Loucy (cell line): ENCODE results near the gene KCTD18.

ENCODE experiments used
- EZH2phosphoT487 ChIP-seq: fragments of 200-600 bp; IDR thresholded peaks from 2 replicates; pipeline ENCODE4 v1.6.1; 2018; ENCODE audit warnings: antibody characterized with exemption, mild to moderate bottlenecking, moderate library complexity, borderline replicate concordance
- TF ChIP-seq, protein P1 (sequence below): fragments of 200-600 bp; sonication (generic); conservative IDR thresholded peaks from 2 replicates; pipeline ENCODE4 v1.5.1; 2014; ENCODE audit warnings: mild to moderate bottlenecking, antibody characterized with exemption, low read length

DNA sequence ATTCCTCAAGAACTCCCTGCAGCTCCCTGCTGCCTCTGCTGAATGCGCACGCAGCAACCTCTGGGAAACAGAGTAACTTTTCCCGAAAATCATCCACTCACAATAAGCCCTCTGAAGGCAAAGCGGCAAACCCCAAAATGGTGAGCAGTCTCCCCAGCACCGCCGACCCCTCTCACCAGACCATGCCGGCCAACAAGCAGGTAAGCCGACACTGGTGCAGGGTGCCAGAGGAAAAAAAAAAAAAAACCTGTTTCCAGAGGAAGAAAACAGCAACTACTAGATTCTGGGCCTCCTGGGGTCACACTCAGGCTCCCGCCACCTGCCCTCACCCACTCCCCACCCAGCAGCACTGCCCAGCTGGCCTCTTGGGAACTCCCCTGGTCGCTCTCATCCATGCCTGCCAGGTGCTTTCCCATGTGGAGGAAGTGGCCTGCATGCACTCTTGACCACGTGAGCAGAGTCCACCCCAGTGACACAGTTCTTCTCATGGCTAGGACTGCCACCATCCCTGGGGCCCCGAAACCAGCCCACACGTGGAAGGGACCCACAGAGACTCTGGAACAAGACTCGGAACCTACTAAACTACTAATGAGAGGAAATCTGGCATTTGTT lies 36.9 kb downstream of the KCTD18 start:
- TF ChIP-seq, protein P1, sequence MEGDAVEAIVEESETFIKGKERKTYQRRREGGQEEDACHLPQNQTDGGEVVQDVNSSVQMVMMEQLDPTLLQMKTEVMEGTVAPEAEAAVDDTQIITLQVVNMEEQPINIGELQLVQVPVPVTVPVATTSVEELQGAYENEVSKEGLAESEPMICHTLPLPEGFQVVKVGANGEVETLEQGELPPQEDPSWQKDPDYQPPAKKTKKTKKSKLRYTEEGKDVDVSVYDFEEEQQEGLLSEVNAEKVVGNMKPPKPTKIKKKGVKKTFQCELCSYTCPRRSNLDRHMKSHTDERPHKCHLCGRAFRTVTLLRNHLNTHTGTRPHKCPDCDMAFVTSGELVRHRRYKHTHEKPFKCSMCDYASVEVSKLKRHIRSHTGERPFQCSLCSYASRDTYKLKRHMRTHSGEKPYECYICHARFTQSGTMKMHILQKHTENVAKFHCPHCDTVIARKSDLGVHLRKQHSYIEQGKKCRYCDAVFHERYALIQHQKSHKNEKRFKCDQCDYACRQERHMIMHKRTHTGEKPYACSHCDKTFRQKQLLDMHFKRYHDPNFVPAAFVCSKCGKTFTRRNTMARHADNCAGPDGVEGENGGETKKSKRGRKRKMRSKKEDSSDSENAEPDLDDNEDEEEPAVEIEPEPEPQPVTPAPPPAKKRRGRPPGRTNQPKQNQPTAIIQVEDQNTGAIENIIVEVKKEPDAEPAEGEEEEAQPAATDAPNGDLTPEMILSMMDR = no peak
- no peak for TF ChIP-seq EZH2phosphoT487
